NCI-H345 treated with DMSO at 0.1 percent for 48 hours (cell line): ENCODE data around the gene ATP8B3.
"Not testable (repeated sequence)": the region's sequence is repeated elsewhere in the genome, so short reads cannot be mapped to it uniquely, and the experiment has no call there.

Experiments used
- DNase-seq: peaks from one replicate; lab custom pipeline; 2025; ENCODE audit not compliant: unreplicated experiment; lab: John Stamatoyannopoulos, UW

Gene ATP8B3

GRCh38 chr19:1770866-1771576 is 41.1 kb downstream of the ATP8B3 start:
- no peak for DNase-seq

- no peak for DNase-seq
Observed at GRCh38 chr19:1769645-1769985, 42.5 kb downstream of the ATP8B3 start.

GRCh38 chr19:1768918-1769644 is 43.0 kb downstream of the ATP8B3 start:
- no peak for DNase-seq

- DNase-seq: no peak
Observed at GRCh38 chr19:1768248-1768647, 43.8 kb downstream of the ATP8B3 start.

- no peak for DNase-seq
Observed at GRCh38 chr19:1767464-1767933, 44.6 kb downstream of the ATP8B3 start.

GRCh38 chr19:1766800-1767352 is 45.2 kb downstream of the ATP8B3 start:
- no peak for DNase-seq

GRCh38 chr19:1765904-1766799 is 45.9 kb downstream of the ATP8B3 start:
- no peak for DNase-seq

- DNase-seq: no peak
Observed at GRCh38 chr19:1765232-1765903, 46.7 kb downstream of the ATP8B3 start.

GRCh38 chr19:1764729-1765128 is 47.3 kb downstream of the ATP8B3 start:
- DNase-seq: no peak

GRCh38 chr19:1763648-1764639 is 48.1 kb downstream of the ATP8B3 start:
- no peak for DNase-seq

GRCh38 chr19:1762243-1763117 is 49.6 kb downstream of the ATP8B3 start:
- no peak for DNase-seq

- DNase-seq: no peak
Observed at GRCh38 chr19:1761528-1762242, 50.4 kb downstream of the ATP8B3 start.

- not testable (repeated sequence) for DNase-seq
Observed at GRCh38 chr19:1760786-1761527, 51.1 kb downstream of the ATP8B3 start.

GRCh38 chr19:1760020-1760419 is 52.1 kb downstream of the ATP8B3 start:
- DNase-seq: no peak

GRCh38 chr19:1758959-1759903 is 52.8 kb downstream of the ATP8B3 start:
- no peak for DNase-seq

GRCh38 chr19:1758231-1758577 is 53.9 kb downstream of the ATP8B3 start:
- no peak for DNase-seq
